ENCODE measurements around the gene PPOX. TPM values are rescaled to one million over a fixed set of nuclear protein-coding genes. Genes with fewer than 3 reads are reported as not detected.

The PPOX gene
- total RNA-seq, 2 donors from 2014 or later = 15.0 to 16.8 TPM

- intact Hi-C loops (cut with DNase I) = loop anchor here (5.0 to 10.0 kb wide), 2 partner anchors 192 to 775 kb away; no protein-coding TSS in a partner anchor
- peak; percentile 84 for DNase-seq (ENCODE audit: low spot score)
These were observed 26.5 kb downstream of the PPOX start for GRCh38 chr1:161192476-161193465.

- DNase-seq (ENCODE audit: low spot score) = peak; percentile 84
- intact Hi-C loops (cut with DNase I) = loop anchor here (5.0 to 10.0 kb wide), 2 partner anchors 191 to 774 kb away; no protein-coding TSS in a partner anchor
These were observed 27.5 kb downstream of the PPOX start for GRCh38 chr1:161193561-161194235.

GRCh38 chr1:161195171-161195570, 28.9 kb downstream of the PPOX start:
- intact Hi-C loops (cut with DNase I) = loop anchor here in 1 of 2 donors (10.0 kb wide), 1 partner anchor 190 kb away; no protein-coding TSS in a partner anchor
- DNase-seq (ENCODE audit: low spot score) = peak; percentile 15

GRCh38 chr1:161196111-161196510, 29.9 kb downstream of the PPOX start:
- DNase-seq (ENCODE audit: low spot score) = peak; percentile 64
- intact Hi-C loops (cut with DNase I) = loop anchor here in 1 of 2 donors (10.0 kb wide), 1 partner anchor 189 kb away; no protein-coding TSS in a partner anchor

GRCh38 chr1:161196521-161197451, 30.6 kb downstream of the PPOX start:
- peak; percentile 91 for DNase-seq (ENCODE audit: low spot score)
- intact Hi-C loops (cut with DNase I) = loop anchor here in 1 of 2 donors (10.0 kb wide), 1 partner anchor 188 kb away; no protein-coding TSS in a partner anchor

- peak; percentile 76 for DNase-seq (ENCODE audit: low spot score)
- intact Hi-C loops (cut with DNase I) = loop anchor here in 1 of 2 donors (10.0 kb wide), 1 partner anchor 187 kb away; no protein-coding TSS in a partner anchor
These were observed 31.5 kb downstream of the PPOX start for GRCh38 chr1:161197560-161198193.

GRCh38 chr1:161198194-161198896, 32.1 kb downstream of the PPOX start:
- DNase-seq (ENCODE audit: low spot score) = peak; percentile 86
- intact Hi-C loops (cut with DNase I) = loop anchor here in 1 of 2 donors (10.0 kb wide), 1 partner anchor 186 kb away; no protein-coding TSS in a partner anchor

- peak; percentile 93 for DNase-seq (ENCODE audit: low spot score)
- intact Hi-C loops (cut with DNase I) = loop anchor here in 1 of 2 donors (10.0 kb wide), 1 partner anchor 186 kb away; no protein-coding TSS in a partner anchor
These were observed 32.7 kb downstream of the PPOX start, which contains the start of gene ADAMTS4 for GRCh38 chr1:161198897-161199431. TSS of gene ADAMTS4 (minus strand) at chr1:161199054. CDS start at chr1:161198627, 427 bp downstream.

GRCh38 chr1:161199506-161200139, 33.4 kb downstream of the PPOX start:
- DNase-seq (ENCODE audit: low spot score) = peak; percentile 67
- intact Hi-C loops (cut with DNase I) = loop anchor here in 1 of 2 donors (10.0 kb wide), 1 partner anchor 185 kb away; no protein-coding TSS in a partner anchor

GRCh38 chr1:161200421-161200991, 34.3 kb downstream of the PPOX start:
- intact Hi-C loops (cut with DNase I) = no loop called here
- peak; percentile 78 for DNase-seq (ENCODE audit: low spot score)

GRCh38 chr1:161200992-161201835, 35.0 kb downstream of the PPOX start:
- DNase-seq (ENCODE audit: low spot score) = peak; percentile 90
- intact Hi-C loops (cut with DNase I) = no loop called here

GRCh38 chr1:161201836-161202712, 35.8 kb downstream of the PPOX start, which contains the start of gene NDUFS2:
TSS of gene NDUFS2 (plus strand) at chr1:161202367. CDS start at chr1:161202386, 19 bp downstream.
- intact Hi-C loops (cut with DNase I) = no loop called here

GRCh38 chr1:161206411-161207140, 40.4 kb downstream of the PPOX start:
- DNase-seq (ENCODE audit: low spot score) = no peak
- intact Hi-C loops (cut with DNase I) = no loop called here

More at GRCh38 chr1:161201836-161202712, 35.8 kb downstream of the PPOX start, which contains the start of gene NDUFS2:
- peak; percentile 99 for DNase-seq (ENCODE audit: low spot score)
